A673 (cell line): ENCODE measurements around the gene PRKCH.

Source experiments
- CTCF ChIP-seq: fragments of 300-800, 200-600 bp; sonication (generic); conservative IDR thresholded peaks from 2 replicates; pipeline ENCODE4 v1.5.1; 2017; ENCODE audit warnings: low read depth, mild to moderate bottlenecking, antibody characterized with exemption, low read length, moderate library complexity, mixed read lengths
- EZH2 ChIP-seq: fragments of 200-600 bp; sonication (generic); IDR thresholded peaks from 2 replicates; pipeline ENCODE4 v1.6.1; 2017; ENCODE audit warnings: borderline replicate concordance, low read depth, mild to moderate bottlenecking, mixed read lengths, antibody characterized with exemption, low read length; ENCODE audit not compliant: poor library complexity, severe bottlenecking

- no peak for TF ChIP-seq CTCF
- no peak for TF ChIP-seq EZH2
Measured at GRCh38 chr14:61458766-61459165, 137.4 kb downstream of the PRKCH start.
